Stimulated activated effector memory CD8-positive, alpha-beta T cell treated with anti-CD3 and anti-CD28 coated beads, Interleukin-12 subunit alpha, Interleukin-12 subunit beta, amount 100 ng/mL, for 72 hours (primary cell): ENCODE results near the gene COL5A1.

Experiments
- ATAC-seq: fragments of 150-1000 bp; cut with Tn5 transposase; 2 replicates; pipeline ENCODE4 v1.10.0; 2021
- DNase-seq, 2 donors: peaks; one replicate each; pipeline ENCODE4 v3.0.0; 2021 to 2022; ENCODE audit warnings: low spot score in 2 of 2
- H3K27ac Mint-ChIP-seq: one replicate; pipeline ENCODE4 v1.8.0; 2022; ENCODE audit warnings: mild to moderate bottlenecking, mixed read lengths
- H3K36me3 Mint-ChIP-seq: one replicate; pipeline ENCODE4 v1.8.0; 2022; ENCODE audit warnings: mild to moderate bottlenecking, mixed read lengths
- H3K4me1 Mint-ChIP-seq: one replicate; pipeline ENCODE4 v1.8.0; 2022; ENCODE audit warnings: mixed read lengths
- H3K4me3 Mint-ChIP-seq: one replicate; pipeline ENCODE4 v1.8.0; 2022; ENCODE audit warnings: mild to moderate bottlenecking, mixed read lengths
- H3K9me3 Mint-ChIP-seq: one replicate; pipeline ENCODE4 v1.8.0; 2022; ENCODE audit warnings: mixed read lengths

COL5A1 gene

GRCh38 chr9:134619448-134619982, 22.1 kb upstream of the COL5A1 start:
- ATAC-seq (no peak), DNase-seq (no peak)
- Mint-ChIP-seq H3K27ac (no peak overlapping the region), H3K9me3 (no peaks in the 10 kb centered on the region), H3K36me3 (no peaks in the 10 kb centered on the region), H3K4me1 (no peaks in the 10 kb centered on the region), H3K4me3 (no peak overlapping the region)

DNA sequence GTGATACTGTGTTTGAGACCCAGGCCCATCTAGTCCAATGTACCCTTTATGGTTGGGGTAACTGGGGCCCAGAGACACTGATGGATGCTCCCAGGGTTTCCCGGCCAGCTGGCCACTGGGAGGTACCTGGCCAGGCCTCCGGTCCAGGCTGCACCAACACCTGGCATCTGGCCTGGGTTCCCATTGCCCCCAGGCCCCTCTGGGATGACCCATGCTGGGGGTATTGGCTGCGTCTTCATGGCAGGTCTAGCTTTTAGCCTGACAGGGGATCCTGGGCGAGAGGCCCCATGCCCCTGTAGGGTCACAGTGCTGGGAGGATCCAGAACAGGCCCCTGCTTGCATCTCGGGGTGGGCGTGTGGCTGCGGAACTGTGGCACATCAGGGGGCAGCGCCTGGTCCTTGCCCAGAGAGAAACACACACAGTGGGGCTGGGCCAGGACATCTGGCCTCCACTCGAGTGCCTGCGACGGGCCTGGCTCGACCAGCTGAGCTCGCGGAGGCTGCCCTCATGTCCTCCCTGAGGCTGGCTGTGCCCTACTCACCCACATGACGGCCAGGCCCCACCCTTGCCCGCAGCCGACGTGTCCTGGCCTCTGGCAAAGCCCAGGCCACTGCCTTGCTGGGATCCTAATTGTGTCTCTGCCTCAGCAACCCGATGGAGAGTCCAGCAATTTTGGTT, 21.5 kb upstream of the COL5A1 start:
- Mint-ChIP-seq H3K9me3 (no peaks in the 10 kb centered on the region), H3K4me3 (no peak overlapping the region), H3K27ac (no peak overlapping the region), H3K36me3 (no peaks in the 10 kb centered on the region), H3K4me1 (peaks cover 5% of the 10 kb centered on the region)
- ATAC-seq (no peak), DNase-seq (no peak)

DNA sequence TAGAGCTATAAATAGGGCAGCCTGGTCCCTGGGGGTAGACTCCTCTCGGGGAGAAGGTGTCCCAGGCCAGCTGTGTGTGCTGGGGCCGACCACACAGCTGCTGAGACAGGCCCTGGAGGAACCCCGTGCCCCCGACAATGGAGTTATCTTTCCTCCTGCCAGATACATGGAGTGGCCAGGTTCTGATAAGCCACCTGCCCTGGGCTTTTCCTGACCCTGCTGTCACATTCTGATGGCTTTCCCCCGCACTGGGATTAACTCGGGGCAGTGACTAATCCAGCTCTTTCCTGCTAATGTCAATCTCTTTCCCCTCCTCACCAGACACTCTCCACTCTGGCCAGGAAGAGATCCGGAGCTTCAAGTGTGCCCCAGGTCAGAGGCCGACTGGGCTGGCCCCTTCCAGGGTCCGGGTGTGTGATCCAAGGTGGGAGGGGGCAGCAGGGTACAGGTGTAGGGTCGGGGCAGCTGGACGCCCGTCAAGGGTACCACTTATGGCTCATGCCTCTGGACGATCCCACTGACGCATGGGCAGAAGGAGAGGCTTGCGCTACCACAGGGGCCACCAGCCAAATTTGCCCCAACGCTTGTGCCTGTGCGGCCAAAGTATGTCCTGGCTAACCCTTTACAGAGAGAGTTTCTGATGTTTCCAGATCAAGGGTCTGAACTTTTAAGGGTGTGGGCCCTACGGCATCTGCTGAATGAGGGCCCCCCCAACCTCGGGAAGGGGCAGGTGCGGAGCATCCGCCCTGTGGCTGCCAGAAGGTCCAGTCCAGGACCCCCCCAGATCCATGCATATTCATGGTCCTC, 20.6 kb upstream of the COL5A1 start:
- Mint-ChIP-seq H3K36me3 (no peaks in the 10 kb centered on the region), H3K4me1 (peaks cover 5% of the 10 kb centered on the region), H3K4me3 (no peak overlapping the region), H3K27ac (no peak overlapping the region), H3K9me3 (no peaks in the 10 kb centered on the region)
- DNase-seq (no peak), ATAC-seq (no peak)

- ATAC-seq = no peak
- Mint-ChIP-seq H3K27ac (no peak overlapping the region), H3K4me3 (no peak overlapping the region), H3K9me3 (no peaks in the 10 kb centered on the region), H3K36me3 (no peaks in the 10 kb centered on the region), H3K4me1 (peaks cover 5% of the 10 kb centered on the region)
- no peak for DNase-seq
These were observed 20.0 kb upstream of the COL5A1 start for GRCh38 chr9:134621558-134622110.

DNA sequence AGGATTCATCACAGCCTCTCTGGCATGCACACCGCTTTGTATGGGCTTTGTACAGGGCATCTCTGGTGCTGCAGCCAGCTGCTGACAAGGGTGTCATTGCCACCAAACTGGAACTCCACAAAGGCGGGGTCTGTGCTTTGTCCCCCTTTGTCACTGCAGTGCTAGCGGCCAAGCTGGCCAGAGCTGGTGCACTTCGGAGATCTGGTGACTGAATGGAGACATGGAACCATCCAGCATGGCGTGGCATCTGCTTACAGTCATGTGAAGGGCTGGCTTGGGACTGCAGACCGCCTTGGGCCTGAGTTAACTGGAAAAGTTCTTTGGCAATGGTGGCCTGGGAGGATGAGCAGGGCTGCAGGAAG, 18.7 kb upstream of the COL5A1 start:
- no peaks in the 10 kb centered on the region for H3K9me3 Mint-ChIP-seq
- H3K27ac Mint-ChIP-seq = no peak overlapping the region
- H3K4me1 Mint-ChIP-seq = peaks cover 5% of the 10 kb centered on the region
- no peak overlapping the region for H3K4me3 Mint-ChIP-seq
- ATAC-seq (no peak), DNase-seq (no peak)
- no peaks in the 10 kb centered on the region for H3K36me3 Mint-ChIP-seq

GRCh38 chr9:134623258-134624066, 18.1 kb upstream of the COL5A1 start:
- Mint-ChIP-seq H3K36me3 (no peaks in the 10 kb centered on the region), H3K27ac (no peak overlapping the region), H3K9me3 (no peaks in the 10 kb centered on the region), H3K4me3 (no peak overlapping the region), H3K4me1 (peaks cover 5% of the 10 kb centered on the region)
- ATAC-seq (no peak), DNase-seq (no peak)

- ATAC-seq (no peak), DNase-seq (no peak)
- no peaks in the 10 kb centered on the region for H3K9me3 Mint-ChIP-seq
- H3K4me1 Mint-ChIP-seq = peaks cover 5% of the 10 kb centered on the region
- no peaks in the 10 kb centered on the region for H3K36me3 Mint-ChIP-seq
- no peak overlapping the region for H3K4me3 Mint-ChIP-seq
- no peak overlapping the region for H3K27ac Mint-ChIP-seq
These were observed 17.4 kb upstream of the COL5A1 start for GRCh38 chr9:134624137-134624591.

DNA sequence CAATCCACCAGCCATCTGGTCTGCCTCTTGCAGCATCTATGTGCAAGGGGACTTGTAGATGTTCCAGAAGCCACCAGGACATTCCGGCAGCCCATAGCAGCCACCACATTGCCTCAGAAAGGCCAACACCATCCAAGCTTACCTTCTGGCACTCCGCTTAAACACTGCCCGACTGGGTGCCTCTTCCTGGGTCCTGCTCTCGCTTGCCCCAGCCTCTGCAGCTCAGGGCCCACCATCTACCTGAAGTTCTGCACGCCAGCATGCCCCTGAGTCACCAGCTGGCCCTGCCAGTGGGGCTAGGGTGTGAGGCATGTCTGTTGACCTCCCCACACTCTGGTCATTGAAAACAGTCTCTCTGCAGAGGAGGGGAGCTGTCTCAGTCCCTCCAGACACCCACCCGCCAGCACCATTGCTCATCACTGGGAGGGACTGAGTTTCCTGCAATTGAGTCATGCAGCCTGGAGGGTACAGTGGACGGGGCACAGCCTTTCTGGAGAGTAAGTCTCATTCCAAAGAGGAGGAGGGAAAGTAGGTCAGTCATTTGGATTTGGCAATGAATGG, 16.9 kb upstream of the COL5A1 start:
- no peaks in the 10 kb centered on the region for H3K36me3 Mint-ChIP-seq
- H3K4me1 Mint-ChIP-seq = peaks cover 5% of the 10 kb centered on the region
- DNase-seq (no peak), ATAC-seq (peak; percentile 14)
- H3K4me3 Mint-ChIP-seq = no peak overlapping the region
- no peaks in the 10 kb centered on the region for H3K9me3 Mint-ChIP-seq
- no peak overlapping the region for H3K27ac Mint-ChIP-seq

DNA sequence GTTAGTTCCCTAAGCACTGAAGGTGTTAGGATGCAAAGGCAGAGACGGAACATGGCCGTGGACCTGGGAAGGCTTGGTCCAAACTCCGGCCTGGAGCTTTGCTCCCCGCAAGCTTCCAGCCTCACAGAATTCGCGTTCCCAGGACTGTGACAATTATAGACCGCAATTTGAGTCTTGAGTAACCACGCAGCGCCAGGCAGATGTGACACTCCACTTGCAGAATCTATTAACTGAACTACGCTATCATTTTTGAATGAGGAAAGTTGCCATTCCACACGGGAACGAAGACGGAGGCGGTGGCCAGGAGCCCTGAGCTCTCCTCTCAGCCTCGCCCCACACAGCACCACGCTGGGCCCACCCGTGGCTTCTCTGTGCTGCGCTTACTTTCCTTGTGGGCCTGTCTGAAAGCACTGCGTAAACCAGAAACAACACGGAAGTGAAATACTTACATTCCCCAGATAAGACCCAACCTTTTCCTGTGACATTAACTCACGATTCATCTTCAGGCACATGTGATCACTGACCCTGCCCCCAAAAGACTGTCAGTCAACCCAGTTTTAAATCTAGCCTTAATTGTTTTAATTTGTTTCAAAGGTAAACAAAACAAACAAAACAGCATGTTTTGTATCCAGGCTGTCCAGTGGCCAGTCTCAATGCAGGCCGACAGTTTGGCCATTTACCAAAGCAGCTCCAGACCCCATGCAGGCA, 16.1 kb upstream of the COL5A1 start:
- ATAC-seq = no peak
- no peak for DNase-seq
- H3K4me1 Mint-ChIP-seq = peaks cover 5% of the 10 kb centered on the region
- H3K27ac Mint-ChIP-seq = no peak overlapping the region
- no peaks in the 10 kb centered on the region for H3K9me3 Mint-ChIP-seq
- H3K4me3 Mint-ChIP-seq = no peak overlapping the region
- no peaks in the 10 kb centered on the region for H3K36me3 Mint-ChIP-seq

DNA sequence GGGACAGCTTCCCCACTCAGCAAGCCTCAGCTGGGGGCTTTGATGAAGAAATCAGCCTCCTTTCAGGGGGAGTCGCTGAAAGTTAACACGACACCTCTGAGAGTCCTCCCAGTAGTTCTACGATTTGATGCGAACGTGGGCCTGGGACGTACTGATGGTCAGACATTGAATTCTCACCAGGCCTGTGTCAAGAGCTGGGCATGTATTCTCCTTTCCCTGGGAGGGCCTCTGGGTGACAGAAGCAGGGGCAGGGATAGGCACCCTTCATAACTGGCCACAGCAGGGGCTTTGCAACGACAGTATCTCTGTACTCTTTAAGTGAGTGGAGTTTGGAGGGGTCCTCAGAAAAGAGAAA, 15.6 kb upstream of the COL5A1 start:
- no peak for ATAC-seq
- no peaks in the 10 kb centered on the region for H3K9me3 Mint-ChIP-seq
- no peak overlapping the region for H3K4me3 Mint-ChIP-seq
- DNase-seq = no peak
- peaks cover 5% of the 10 kb centered on the region for H3K4me1 Mint-ChIP-seq
- no peaks in the 10 kb centered on the region for H3K36me3 Mint-ChIP-seq
- H3K27ac Mint-ChIP-seq = no peak overlapping the region

DNA sequence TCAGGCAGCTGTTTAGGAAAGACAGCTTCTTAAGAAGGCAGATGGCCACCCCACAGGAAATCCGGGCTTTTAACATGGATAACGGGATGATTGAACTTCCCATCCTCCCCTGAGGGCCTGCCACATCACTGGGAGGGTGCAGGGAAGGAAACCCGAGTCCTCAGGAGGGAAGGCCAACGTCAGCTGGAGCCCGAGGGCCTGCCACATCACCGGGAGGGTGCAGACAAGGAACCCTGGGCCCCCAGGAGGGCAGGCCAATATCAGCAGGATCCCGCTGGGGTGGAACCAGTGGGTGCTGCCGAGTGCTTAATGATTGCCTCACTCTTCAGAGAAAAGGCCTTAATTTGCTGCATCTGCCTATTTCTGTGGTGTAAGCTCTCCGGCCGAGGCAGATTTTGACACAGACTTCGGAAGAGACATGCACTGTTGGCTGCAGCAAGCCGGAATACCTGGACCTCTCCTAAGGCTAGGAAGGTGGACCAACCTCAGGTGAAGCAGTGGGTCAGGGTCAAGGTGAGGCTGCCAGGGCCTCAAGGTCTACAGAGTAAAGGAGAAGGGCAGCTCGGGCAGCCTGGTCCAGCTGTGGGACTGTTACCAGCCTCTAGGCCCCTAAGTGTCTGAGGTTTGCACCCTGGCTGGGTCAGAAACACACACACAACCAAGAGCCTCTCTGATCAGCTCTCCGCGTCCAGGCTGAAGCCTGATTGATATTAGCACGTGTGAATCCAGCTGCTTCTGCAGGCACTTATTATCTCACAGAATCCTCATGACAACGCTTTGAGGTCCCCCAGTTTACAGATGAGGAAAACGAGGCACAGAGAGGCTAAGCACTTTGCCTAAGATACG, 14.8 kb upstream of the COL5A1 start:
- H3K27ac Mint-ChIP-seq = no peak overlapping the region
- no peaks in the 10 kb centered on the region for H3K9me3 Mint-ChIP-seq
- H3K36me3 Mint-ChIP-seq = no peaks in the 10 kb centered on the region
- ATAC-seq (no peak), DNase-seq (no peak)
- H3K4me1 Mint-ChIP-seq = peaks cover 5% of the 10 kb centered on the region
- H3K4me3 Mint-ChIP-seq = no peak overlapping the region

GRCh38 chr9:134627417-134628353, 13.9 kb upstream of the COL5A1 start:
- no peaks in the 10 kb centered on the region for H3K9me3 Mint-ChIP-seq
- H3K4me1 Mint-ChIP-seq = peaks cover 5% of the 10 kb centered on the region
- H3K4me3 Mint-ChIP-seq = no peak overlapping the region
- DNase-seq (no peak), ATAC-seq (no peak)
- no peak overlapping the region for H3K27ac Mint-ChIP-seq
- H3K36me3 Mint-ChIP-seq = no peaks in the 10 kb centered on the region

DNA sequence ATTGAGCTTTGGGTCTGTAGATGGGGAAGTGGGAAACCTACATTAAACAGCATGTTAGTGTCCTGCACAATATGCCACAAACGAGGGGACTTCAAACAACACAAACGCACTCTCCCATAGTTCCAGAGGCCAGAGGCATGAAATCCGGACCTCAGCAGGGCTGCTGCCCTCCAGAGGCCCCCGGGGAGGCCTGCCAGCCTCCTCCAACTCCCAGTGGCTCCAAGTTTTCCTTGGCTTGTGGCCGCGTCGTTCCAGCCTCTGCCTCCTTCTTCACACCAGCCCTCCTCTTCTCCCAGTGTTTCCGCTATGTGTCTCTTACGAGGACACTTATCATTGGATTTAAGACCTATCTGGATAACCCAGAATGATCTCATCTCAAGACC, 13.3 kb upstream of the COL5A1 start:
- Mint-ChIP-seq H3K27ac (no peak overlapping the region), H3K4me3 (no peak overlapping the region), H3K9me3 (no peaks in the 10 kb centered on the region), H3K4me1 (peaks cover 5% of the 10 kb centered on the region), H3K36me3 (no peaks in the 10 kb centered on the region)
- ATAC-seq (no peak), DNase-seq (no peak)
